GM18498 (cell line): ENCODE measurements around the gene DDX47.
"Not testable (repeated sequence)": the region's sequence is repeated elsewhere in the genome, so short reads cannot be mapped to it uniquely, and the experiment has no call there.

Source experiments
- ATAC-seq: cut with Tn5 transposase; IDR thresholded peaks from one replicate; pipeline ENCODE4 v1.9.1; 2021; ENCODE audit warnings: mild to moderate bottlenecking, moderate library complexity; ENCODE audit not compliant: unreplicated experiment

The DDX47 gene

GRCh38 chr12:12870465-12870864 lies 57.3 kb downstream of the DDX47 start:
- ATAC-seq, result no peak

DNA sequence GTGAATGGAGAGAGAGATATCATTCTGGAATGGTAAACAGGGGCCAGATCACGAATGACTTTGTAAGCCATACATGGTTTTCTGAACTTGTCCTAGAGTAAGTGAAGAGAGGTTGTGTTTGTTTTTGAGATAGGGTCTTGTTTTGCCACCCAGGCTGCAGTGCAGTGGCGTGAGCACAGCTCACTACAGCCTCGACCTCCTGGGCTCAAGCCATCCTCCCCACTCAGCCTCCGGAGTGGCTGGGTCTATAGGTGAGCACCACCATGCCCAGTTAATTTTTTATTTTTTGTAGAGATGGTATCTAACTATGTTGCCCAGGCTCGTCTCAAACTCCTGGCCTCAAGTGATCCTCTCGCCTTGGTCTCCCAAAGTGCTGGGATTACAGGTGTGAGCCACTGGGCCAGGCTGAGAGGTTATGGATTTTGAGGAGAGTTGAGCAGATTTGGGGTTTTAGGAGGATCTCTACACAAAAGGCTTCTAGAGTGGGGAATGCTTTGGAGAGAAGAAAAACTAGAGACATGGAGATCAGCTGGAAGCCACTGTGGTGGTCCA lies 58.5 kb downstream of the DDX47 start:
- no peak for ATAC-seq

- no peak for ATAC-seq
Measured at GRCh38 chr12:12872139-12872933, 59.2 kb downstream of the DDX47 start.

DNA sequence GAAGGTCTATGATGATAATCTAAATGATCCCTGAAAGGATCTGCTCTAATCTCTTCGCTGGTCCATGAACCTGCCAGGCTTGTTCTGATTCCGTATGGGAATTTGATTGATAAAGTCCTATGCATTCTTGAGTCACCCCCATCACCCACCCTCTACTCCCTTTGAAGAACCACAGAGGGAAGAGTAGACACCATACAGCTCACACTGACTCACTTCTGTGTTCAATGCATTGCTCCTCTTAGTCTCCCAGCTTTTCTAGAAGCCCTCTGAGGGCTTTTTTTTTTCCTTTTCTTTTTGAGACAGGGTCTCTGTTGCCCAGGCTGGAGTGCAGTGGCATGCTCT lies 59.8 kb downstream of the DDX47 start:
- ATAC-seq, result no peak

GRCh38 chr12:12874029-12874428 lies 60.9 kb downstream of the DDX47 start:
- ATAC-seq, result no peak

GRCh38 chr12:12875301-12875700 lies 62.2 kb downstream of the DDX47 start:
- not testable (repeated sequence) for ATAC-seq

DNA sequence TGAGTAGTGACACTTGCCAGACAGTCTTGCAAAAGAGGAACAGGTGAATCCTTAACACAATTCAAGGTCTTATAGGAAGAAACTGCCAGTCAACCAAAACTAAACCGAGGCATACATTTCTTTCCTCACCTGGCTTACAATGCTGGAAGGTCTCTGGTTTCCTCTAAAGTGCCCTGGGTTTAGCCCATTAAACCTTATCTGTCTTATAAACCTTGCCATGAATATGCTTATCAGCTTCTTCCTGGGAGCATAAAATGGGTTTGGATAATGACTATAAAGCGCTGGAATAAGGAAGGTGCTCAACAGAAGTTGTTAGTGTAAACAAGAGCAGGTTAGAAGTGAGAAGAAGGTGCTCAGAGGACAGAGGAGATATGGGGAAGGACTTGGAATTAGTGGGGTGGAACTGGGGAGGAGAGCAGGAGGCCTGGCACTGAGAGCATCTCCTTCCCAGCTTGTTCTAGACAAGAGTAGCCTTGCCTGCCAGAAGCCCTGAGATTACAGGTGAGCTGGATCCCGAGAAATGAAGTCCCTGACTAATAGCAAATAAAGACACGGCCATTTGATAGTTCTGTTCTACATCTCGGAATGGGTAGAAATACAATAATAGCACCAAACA lies 64.1 kb downstream of the DDX47 start:
- ATAC-seq, result no peak

DNA sequence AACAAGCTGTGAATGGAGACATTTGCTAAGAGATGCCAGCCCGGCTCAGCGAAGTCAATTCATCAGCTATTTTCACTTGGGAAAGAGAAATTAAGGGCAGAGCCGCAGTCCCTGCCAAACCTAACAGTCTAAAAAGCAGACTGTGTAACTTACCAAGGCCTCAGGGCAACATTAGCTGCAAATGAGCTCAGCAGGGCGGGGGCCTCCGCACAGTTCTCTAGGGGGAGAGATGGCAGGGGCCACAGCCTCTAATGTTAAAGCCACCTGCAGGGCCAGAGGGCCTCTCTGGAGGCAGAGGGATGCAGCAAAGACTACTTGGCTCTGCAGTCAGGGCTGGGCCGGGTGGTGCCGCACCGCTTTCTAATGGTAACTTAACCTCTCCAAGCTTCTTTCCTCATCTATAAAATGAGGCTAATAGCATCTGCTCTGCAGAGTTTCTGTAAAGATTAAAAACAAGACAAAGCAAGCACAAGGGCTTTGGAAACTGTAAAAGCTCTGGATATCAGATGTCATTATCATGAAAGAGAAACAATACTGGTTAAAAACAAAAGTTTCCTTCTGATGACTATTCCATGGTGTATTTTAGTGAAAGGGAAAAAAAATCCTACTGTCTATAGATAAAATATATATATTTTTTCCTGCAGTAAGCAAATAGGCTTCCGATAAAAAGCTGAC lies 64.8 kb downstream of the DDX47 start:
- ATAC-seq, result no peak
